Gastroesophageal sphincter (tissue), 4 donors: ENCODE measurements around the gene CEMIP2. TPM values are rescaled to one million over a fixed set of nuclear protein-coding genes. Genes with fewer than 3 reads are reported as not detected.
A peak's percentile ranks its signal among the peaks of the same experiment; 100 is the strongest.

Source experiments
- ATAC-seq: fragments of 150-250 bp; one replicate; pipeline ENCODE4 v1.9.1; 2016; ENCODE audit warnings: mild to moderate bottlenecking, moderate library complexity
- H3K27ac ChIP-seq, 4 donors: fragments of 200-600 bp; sonication (generic) in 3 of 4; 1 replicate in 3 of 4; 2 replicates in 1 of 4; pipeline ENCODE4 v1.5.1; 2016 to 2019
- H3K27me3 ChIP-seq: fragments of 200-600 bp; sonication (generic); one replicate; pipeline ENCODE4 v1.5.1; 2019
- H3K36me3 ChIP-seq, 2 donors: fragments of 200-600 bp; sonication (generic); one replicate each; pipeline ENCODE4 v1.5.1; 2019; ENCODE audit warnings: control low read depth in 1 of 2
- H3K4me1 ChIP-seq, 3 donors: fragments of 200-600 bp; sonication (generic); 1 replicate in 2 of 3; 2 replicates in 1 of 3; pipeline ENCODE4 v1.5.1; 2016 to 2019; ENCODE audit warnings: control low read depth in 2 of 3
- H3K4me3 ChIP-seq, 2 donors: fragments of 200-600 bp; sonication (generic); one replicate each; pipeline ENCODE4 v1.5.1; 2019; ENCODE audit warnings: mild to moderate bottlenecking in 1 of 2, moderate library complexity in 1 of 2
- H3K9me3 ChIP-seq, 3 donors: fragments of 200-600 bp; sonication (generic); one replicate each; pipeline ENCODE4 v1.5.1; 2017 to 2019; ENCODE audit warnings: control low read depth in 2 of 3
- CTCF ChIP-seq, 4 experiments: fragments of 200-600 bp in 2 of 4; fragments of 450-650 bp in 2 of 4; sonication (generic) in 1 of 4; IDR thresholded peaks; one replicate each; pipeline ENCODE4 v1.5.1; 2017 to 2019; ENCODE audit warnings: antibody characterized with exemption in 4 of 4, mild to moderate bottlenecking in 2 of 4, moderate library complexity in 2 of 4
- EP300 ChIP-seq: sonication (generic); formaldehyde crosslinking; IDR thresholded peaks from one replicate; pipeline ENCODE4 v1.6.1; 2017; ENCODE audit warnings: antibody characterized with exemption, mild to moderate bottlenecking
- POLR2A ChIP-seq, 2 donors: fragments of 450-650 bp; IDR thresholded peaks; one replicate each; pipeline ENCODE4 v1.6.1; 2017; ENCODE audit warnings: antibody characterized with exemption in 2 of 2, mild to moderate bottlenecking in 2 of 2, moderate library complexity in 1 of 2
- POLR2AphosphoS5 ChIP-seq: sonication (generic); formaldehyde crosslinking; IDR thresholded peaks from one replicate; pipeline ENCODE4 v1.6.1; 2017; ENCODE audit warnings: antibody characterized with exemption
- WGBS, 2 donors: methylation state at CpG; one replicate each; pipeline ENCODE4 v1.1.5; 2018; ENCODE audit warnings: low coverage in 1 of 2; 5-methylcytosine and 5-hydroxymethylcytosine counted together
- total RNA-seq, 4 donors: library from RNA; depleted of rRNA; stranded (reverse); fragments of >200 nt; gene quantifications; one replicate each; pipeline ENCODE4 v1.1.0, GENCODE V29; 2016

The CEMIP2 gene
- total RNA-seq, 4 donors from 2014 or later: 8.1 to 84.5 (median 17.4) TPM

DNA sequence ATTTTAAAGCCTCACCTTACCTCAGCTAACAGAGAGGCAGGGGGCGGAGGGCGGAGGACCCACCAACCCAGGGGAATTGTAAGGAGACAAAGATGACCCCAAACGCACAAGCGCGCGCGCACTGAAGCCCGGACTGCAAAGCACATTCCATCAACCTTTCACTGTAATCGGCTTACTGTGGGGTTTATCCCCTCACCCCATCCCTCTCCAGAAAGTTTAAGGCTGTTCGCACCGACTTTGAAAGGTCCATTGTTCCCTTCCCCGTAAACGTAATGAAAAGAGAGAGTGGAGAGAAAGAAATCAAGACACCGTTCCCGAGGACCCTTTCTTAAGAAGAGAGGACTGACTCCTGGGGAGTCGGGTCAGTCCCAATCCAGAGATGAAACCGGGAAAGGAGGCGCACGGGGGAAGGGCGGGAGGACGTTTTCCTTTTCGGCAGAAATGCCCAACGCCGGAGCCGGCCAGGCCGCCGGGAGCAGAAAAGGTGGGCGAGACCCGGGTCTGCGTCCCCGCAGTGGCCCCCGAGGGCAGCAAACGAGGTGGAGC is 464 bp downstream of the CEMIP2 start:
- no peak for ATAC-seq
- no peaks in the 10 kb centered on the region for H3K9me3 ChIP-seq
- H3K36me3 ChIP-seq: no peaks in the 10 kb centered on the region
- peaks cover 0 to 56% (median 12%) of the 10 kb centered on the region in 3 donors for H3K4me1 ChIP-seq
- peak overlapping the region; percentile 60 to 99 (median 94) for H3K27ac ChIP-seq
- 0% methylated on average over 5 to 19 of the region's 33 CpGs for WGBS, 2 donors
- H3K27me3 ChIP-seq: no peaks in the 10 kb centered on the region
- TF ChIP-seq CTCF (IDR thresholded peaks at IDR 0.05): no peak
- TF ChIP-seq POLR2AphosphoS5: no peak
- no peak for TF ChIP-seq POLR2A (IDR thresholded peaks at IDR 0.05)
- TF ChIP-seq EP300: no peak
- H3K4me3 ChIP-seq: peak overlapping the region; percentile 67 to 95

GRCh38 chr9:71767163-71767775 is 1.0 kb downstream of the CEMIP2 start:
- no peaks in the 10 kb centered on the region for H3K27me3 ChIP-seq
- peak overlapping the region; percentile 67 to 95 for H3K4me3 ChIP-seq
- TF ChIP-seq CTCF (IDR thresholded peaks at IDR 0.05) (no peak), EP300 (no peak), POLR2AphosphoS5 (no peak), POLR2A (IDR thresholded peaks at IDR 0.05) (no peak)
- H3K4me1 ChIP-seq: peaks cover 0 to 56% (median 12%) of the 10 kb centered on the region in 3 donors
- H3K27ac ChIP-seq: peak overlapping the region in 3 of 4 donors; percentile 93 to 99 (median 95)
- WGBS, 2 donors: 43 to 47% methylated on average over 3 of the region's 7 CpGs
- no peaks in the 10 kb centered on the region for H3K36me3 ChIP-seq
- no peaks in the 10 kb centered on the region for H3K9me3 ChIP-seq
- ATAC-seq: no peak

DNA sequence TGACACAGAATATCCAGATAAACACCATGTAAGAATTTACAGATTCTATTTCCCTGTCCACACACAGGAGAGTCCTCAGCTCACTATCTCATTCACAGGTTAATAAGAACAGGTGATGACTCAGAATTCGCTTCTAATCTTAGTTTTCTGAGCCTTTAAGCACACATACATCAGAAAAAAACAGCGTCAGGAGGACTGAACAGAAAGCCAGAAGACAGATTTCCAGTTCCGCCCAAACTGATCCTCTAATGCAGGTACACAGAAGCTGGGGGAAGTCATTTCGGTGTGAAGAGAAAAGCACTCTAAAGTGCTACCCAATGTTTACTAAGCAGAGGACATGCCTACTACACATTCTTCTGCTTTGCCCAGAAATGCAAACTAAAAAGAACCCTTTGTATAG is 1.6 kb downstream of the CEMIP2 start:
- H3K27ac ChIP-seq: no peak overlapping the region
- peak overlapping the region; percentile 67 to 95 for H3K4me3 ChIP-seq
- H3K27me3 ChIP-seq: no peaks in the 10 kb centered on the region
- no peaks in the 10 kb centered on the region for H3K9me3 ChIP-seq
- TF ChIP-seq POLR2A (IDR thresholded peaks at IDR 0.05) (no peak), CTCF (IDR thresholded peaks at IDR 0.05) (no peak), EP300 (no peak), POLR2AphosphoS5 (no peak)
- no peak for ATAC-seq
- H3K4me1 ChIP-seq: peaks cover 0 to 56% (median 12%) of the 10 kb centered on the region in 3 donors
- WGBS, 2 donors: 62 to 73% methylated on average over 3 to 4 of the region's 4 CpGs
- H3K36me3 ChIP-seq: no peaks in the 10 kb centered on the region

DNA sequence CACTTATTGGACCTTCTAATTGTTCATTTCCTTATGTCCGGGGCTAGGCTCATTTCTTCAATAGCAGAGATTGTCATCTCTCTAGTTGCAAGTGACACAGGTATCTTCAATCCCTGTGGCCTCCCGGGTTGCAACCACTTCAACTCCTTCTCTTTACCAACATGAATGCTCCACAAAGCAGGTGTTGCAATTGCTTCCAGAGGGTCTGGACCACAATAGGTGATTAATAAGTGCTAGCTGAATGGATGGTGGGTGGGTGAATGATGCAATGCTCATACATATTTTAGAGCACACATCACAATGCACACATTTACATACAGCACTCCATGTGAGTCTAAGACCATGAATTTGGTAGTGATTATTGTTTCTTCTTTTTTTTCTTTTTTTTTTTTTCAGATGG is 2.6 kb downstream of the CEMIP2 start:
- Histone ChIP-seq H3K9me3 (no peaks in the 10 kb centered on the region), H3K4me1 (peaks cover 0 to 60% (median 12%) of the 10 kb centered on the region in 3 donors), H3K4me3 (peak overlapping the region in 1 of 2 donors; percentile 11), H3K27ac (no peak overlapping the region), H3K27me3 (no peaks in the 10 kb centered on the region), H3K36me3 (no peaks in the 10 kb centered on the region)
- 78% methylated on average over 2 of the region's 2 CpGs; no CpG with 5 or more reads in 1 of the 2 donors for WGBS, 2 donors
- ATAC-seq: no peak
- TF ChIP-seq CTCF (IDR thresholded peaks at IDR 0.05) (no peak), POLR2AphosphoS5 (no peak), POLR2A (IDR thresholded peaks at IDR 0.05) (no peak), EP300 (no peak)

GRCh38 chr9:71764891-71765290 is 3.4 kb downstream of the CEMIP2 start:
- Histone ChIP-seq H3K27me3 (no peaks in the 10 kb centered on the region), H3K4me3 (peak overlapping the region in 1 of 2 donors; percentile 11), H3K9me3 (no peaks in the 10 kb centered on the region), H3K36me3 (no peaks in the 10 kb centered on the region), H3K27ac (no peak overlapping the region), H3K4me1 (peaks cover 0 to 61% (median 12%) of the 10 kb centered on the region in 3 donors)
- ATAC-seq: no peak
- 80% methylated on average over 1 of the region's 1 CpG; no CpG with 5 or more reads in 1 of the 2 donors for WGBS, 2 donors
- no peak for TF ChIP-seq POLR2AphosphoS5
